IMR-90 (cell line): ENCODE data around the gene UNC5B. TPM values are rescaled to one million over a fixed set of nuclear protein-coding genes. Genes with fewer than 3 reads are reported as not detected.
A peak's percentile ranks its signal among the peaks of the same experiment; 100 is the strongest.

Experiments
- ATAC-seq: fragments of 200-7000 bp; cut with Tn5 transposase; 2 replicates; pipeline ENCODE4 v1.9.1; 2020; ENCODE audit warnings: low read depth, mild to moderate bottlenecking, moderate library complexity
- BruUV-seq: library from RNA; stranded (reverse); fragments of 400-500 nt; replicated peaks from 2 replicates; lab custom pipeline; 2021; lab: Mats Ljungman, UMichigan
- CTCF ChIA-PET: fragments of 300-600 bp; formaldehyde crosslinking; extraction: SDS; loops from one replicate; lab custom pipeline; 2021; ENCODE audit warnings: antibody characterized with exemption; lab: Yijun Ruan, JAX
- POLR2A ChIA-PET: fragments of 300-600 bp; sonication (Branson Sonifier 250); formaldehyde crosslinking; loops from one replicate; lab custom pipeline; 2022; ENCODE audit warnings: antibody characterized with exemption; ENCODE audit not compliant: unreplicated experiment; lab: Charles Lee
- DNase-seq: peaks from one replicate; pipeline ENCODE4 v3.0.0; 2013
- H2AFZ ChIP-seq: replicated peaks from 2 replicates; pipeline ENCODE3; 2013; ENCODE audit warnings: low read length, mild to moderate bottlenecking; ENCODE audit not compliant: poor library complexity
- H2AK5ac ChIP-seq: 2 replicates; pipeline ENCODE4 v1.6.1; 2013; ENCODE audit warnings: low read depth, low read length, inconsistent platforms
- H2AK9ac ChIP-seq: replicated peaks from 2 replicates; pipeline ENCODE3; 2013; ENCODE audit warnings: mild to moderate bottlenecking, low read depth, low read length, moderate library complexity; ENCODE audit not compliant: poor library complexity
- H2BK120ac ChIP-seq: 2 replicates; pipeline ENCODE4 v1.6.1; 2013; ENCODE audit warnings: low read depth, low read length, inconsistent platforms
- H2BK15ac ChIP-seq: 3 replicates; pipeline ENCODE4 v1.6.1; 2013; ENCODE audit warnings: low read depth, low read length, inconsistent platforms
- H2BK20ac ChIP-seq: 2 replicates; pipeline ENCODE4 v1.6.1; 2013; ENCODE audit warnings: low read depth, mild to moderate bottlenecking, inconsistent platforms, low read length, moderate library complexity
- H2BK5ac ChIP-seq: 2 replicates; pipeline ENCODE4 v1.6.1; 2013; ENCODE audit warnings: mild to moderate bottlenecking, low read depth, low read length, inconsistent platforms; ENCODE audit not compliant: poor library complexity, severe bottlenecking
- H3K14ac ChIP-seq: replicated peaks from 2 replicates; pipeline ENCODE4 v1.6.1; 2013; ENCODE audit warnings: low read depth, low read length, inconsistent platforms
- H3K18ac ChIP-seq: 2 replicates; pipeline ENCODE4 v1.6.1; 2013; ENCODE audit warnings: low read depth, low read length, control low read depth
- H3K23ac ChIP-seq: 2 replicates; pipeline ENCODE4 v1.6.1; 2013; ENCODE audit warnings: low read depth, low read length, inconsistent platforms
- H3K27ac ChIP-seq: 2 replicates; pipeline ENCODE4 v1.5.1; 2013; ENCODE audit warnings: mild to moderate bottlenecking, control low read depth, low read length; ENCODE audit not compliant: insufficient read depth
- H3K27me3 ChIP-seq: 2 replicates; pipeline ENCODE4 v1.6.1; 2013; ENCODE audit warnings: low read length; ENCODE audit not compliant: control insufficient read depth, insufficient read depth
- H3K36me3 ChIP-seq: 2 replicates; pipeline ENCODE4 v1.6.1; 2013; ENCODE audit warnings: low read length, mixed read lengths; ENCODE audit not compliant: control insufficient read depth, insufficient read depth
- H3K4ac ChIP-seq: 2 replicates; pipeline ENCODE4 v1.6.1; 2013; ENCODE audit warnings: low read depth, low read length, inconsistent platforms
- H3K4me1 ChIP-seq: 2 replicates; pipeline ENCODE4 v1.6.1; 2013; ENCODE audit warnings: low read length, mixed read lengths; ENCODE audit not compliant: control insufficient read depth, insufficient read depth
- H3K4me2 ChIP-seq: 2 replicates; pipeline ENCODE4 v1.6.1; 2013; ENCODE audit warnings: low read depth, mild to moderate bottlenecking, control low read depth, low read length, moderate library complexity
- H3K4me3 ChIP-seq: 2 replicates; pipeline ENCODE4 v1.5.1; 2013; ENCODE audit warnings: low read depth, mild to moderate bottlenecking, control low read depth, low read length, moderate library complexity; ENCODE audit not compliant: insufficient read depth
- H3K56ac ChIP-seq: 2 replicates; pipeline ENCODE4 v1.6.1; 2013; ENCODE audit warnings: low read length, inconsistent platforms; ENCODE audit not compliant: insufficient read depth; ENCODE audit errors: extremely low read depth
- H3K79me1 ChIP-seq, 2 experiments: 2 replicates each; pipeline ENCODE4 v1.6.1; 2013; ENCODE audit warnings: low read length in 2 of 2, inconsistent platforms in 1 of 2, low read depth in 1 of 2
- H3K9ac ChIP-seq: 2 replicates; pipeline ENCODE4 v1.6.1; 2013; ENCODE audit warnings: low read depth, low read length, control low read depth
- H3K9me1 ChIP-seq: 2 replicates; pipeline ENCODE4 v1.6.1; 2013; ENCODE audit warnings: low read length, inconsistent platforms; ENCODE audit not compliant: insufficient read depth
- H3K9me3 ChIP-seq: 2 replicates; pipeline ENCODE4 v1.6.1; 2013; ENCODE audit warnings: low read length; ENCODE audit not compliant: control insufficient read depth, insufficient read depth
- H4K20me1 ChIP-seq: 2 replicates; pipeline ENCODE4 v1.6.1; 2013; ENCODE audit warnings: low read length, inconsistent platforms; ENCODE audit not compliant: insufficient read depth
- H4K5ac ChIP-seq: 2 replicates; pipeline ENCODE4 v1.6.1; 2013; ENCODE audit warnings: mild to moderate bottlenecking, low read depth, low read length, control low read depth
- H4K8ac ChIP-seq, 2 experiments: 2 replicates each; pipeline ENCODE4 v1.6.1; 2013; ENCODE audit warnings: low read depth in 2 of 2, low read length in 2 of 2, control low read depth in 1 of 2, inconsistent platforms in 1 of 2
- H4K91ac ChIP-seq: 2 replicates; pipeline ENCODE4 v1.6.1; 2013; ENCODE audit warnings: low read depth, low read length, inconsistent platforms; ENCODE audit not compliant: insufficient read depth
- BHLHE40 ChIP-seq: fragments of 150-350 bp; IDR thresholded peaks from 2 replicates; pipeline ENCODE4 v1.6.1; 2016; ENCODE audit warnings: mild to moderate bottlenecking, low read depth, low read length
- CEBPB ChIP-seq: IDR thresholded peaks from 2 replicates; pipeline ENCODE4 v1.6.1; 2012; ENCODE audit warnings: low read depth, low read length, improper control_type of control experiment
- CHD1 ChIP-seq: IDR thresholded peaks from 2 replicates; pipeline ENCODE4 v1.6.1; 2012; ENCODE audit warnings: low read depth, low read length, improper control_type of control experiment
- FOS ChIP-seq: fragments of 150-350 bp; IDR thresholded peaks from 2 replicates; pipeline ENCODE4 v1.6.1; 2016; ENCODE audit warnings: low read depth, low read length
- MXI1 ChIP-seq: IDR thresholded peaks from 2 replicates; pipeline ENCODE4 v1.6.1; 2012; ENCODE audit warnings: low read depth, mild to moderate bottlenecking, low read length, moderate library complexity, borderline replicate concordance
- NFE2L2 ChIP-seq: fragments of 150-350 bp; IDR thresholded peaks from 2 replicates; pipeline ENCODE4 v1.6.1; 2016; ENCODE audit warnings: low read depth, mild to moderate bottlenecking, low read length
- RAD21 ChIP-seq: IDR thresholded peaks from 2 replicates; pipeline ENCODE4 v1.6.1; 2012; ENCODE audit warnings: low read length, improper control_type of control experiment
- RCOR1 ChIP-seq: IDR thresholded peaks from 2 replicates; pipeline ENCODE4 v1.6.1; 2012; ENCODE audit warnings: mild to moderate bottlenecking, low read length, improper control_type of control experiment; ENCODE audit not compliant: insufficient replicate concordance
- SMC3 ChIP-seq: fragments of 150-350 bp; IDR thresholded peaks from 2 replicates; pipeline ENCODE4 v1.6.1; 2016; ENCODE audit warnings: low read depth, mild to moderate bottlenecking, antibody characterized with exemption, low read length, moderate library complexity
- WGBS, 2 experiments: methylation state at CpG; one replicate each; pipeline versions ENCODE4 v1.1.5 to v1.1.7; 2013; ENCODE audit warnings: missing lambda C conversion rate in 2 of 2; ENCODE audit not compliant: insufficient read length in 1 of 2; ENCODE audit errors: extremely low coverage in 2 of 2; 5-methylcytosine and 5-hydroxymethylcytosine counted together
- dilution Hi-C: fragments of 300-500 bp; cut with HindIII; formaldehyde crosslinking; loops from one replicate; pipeline ENCODE4 v1.14.3; 2018; ENCODE audit warnings: low sequenced_read_pairs; ENCODE audit not compliant: unreplicated experiment
- in situ Hi-C: fragments of 300-500 bp; cut with MboI; formaldehyde crosslinking; loops from 3 replicates; pipeline ENCODE4 v1.14.3; 2019; ENCODE audit warnings: low sequenced_read_pairs, inconsistent platforms, mixed read lengths
- intact Hi-C: fragments of 100-400 bp; cut with micrococcal nuclease; formaldehyde crosslinking; loops from 2 replicates; pipeline ENCODE4 v1.10.0; 2022
- polyA plus RNA-seq, 3 experiments: library from polyadenylated mRNA; depleted of rRNA; stranded (reverse); fragments of >200 nt; gene quantifications; 2 replicates each; pipeline ENCODE4 v1.2.3, GENCODE V29; 2012; ENCODE audit warnings: low replicate concordance in 1 of 3
- total RNA-seq: library from RNA; depleted of rRNA; stranded (reverse); fragments of >200 nt; gene quantifications from 2 replicates; pipeline ENCODE4 v1.2.3, GENCODE V29; 2012
- TF ChIP-seq, protein P1 (sequence below): conservative IDR thresholded peaks from 2 replicates; pipeline ENCODE4 v1.5.1; 2012; ENCODE audit warnings: mild to moderate bottlenecking, low read depth, low read length, improper control_type of control experiment
- TF ChIP-seq, protein P2 (sequence below): fragments of 150-350 bp; IDR thresholded peaks from 2 replicates; pipeline ENCODE4 v1.6.1; 2017; ENCODE audit warnings: mild to moderate bottlenecking, antibody characterized with exemption, low read length, low read depth
- TF ChIP-seq, protein P3 (sequence below): fragments of 150-350 bp; IDR thresholded peaks from 2 replicates; pipeline ENCODE4 v1.6.1; 2016; ENCODE audit warnings: low read depth, mild to moderate bottlenecking, low read length, moderate library complexity, borderline replicate concordance

UNC5B gene
- total and polyA plus RNA-seq, 2 of the 4 experiments (the other 2 are of a cell fraction), result 1.6 to 4.2 TPM

DNA sequence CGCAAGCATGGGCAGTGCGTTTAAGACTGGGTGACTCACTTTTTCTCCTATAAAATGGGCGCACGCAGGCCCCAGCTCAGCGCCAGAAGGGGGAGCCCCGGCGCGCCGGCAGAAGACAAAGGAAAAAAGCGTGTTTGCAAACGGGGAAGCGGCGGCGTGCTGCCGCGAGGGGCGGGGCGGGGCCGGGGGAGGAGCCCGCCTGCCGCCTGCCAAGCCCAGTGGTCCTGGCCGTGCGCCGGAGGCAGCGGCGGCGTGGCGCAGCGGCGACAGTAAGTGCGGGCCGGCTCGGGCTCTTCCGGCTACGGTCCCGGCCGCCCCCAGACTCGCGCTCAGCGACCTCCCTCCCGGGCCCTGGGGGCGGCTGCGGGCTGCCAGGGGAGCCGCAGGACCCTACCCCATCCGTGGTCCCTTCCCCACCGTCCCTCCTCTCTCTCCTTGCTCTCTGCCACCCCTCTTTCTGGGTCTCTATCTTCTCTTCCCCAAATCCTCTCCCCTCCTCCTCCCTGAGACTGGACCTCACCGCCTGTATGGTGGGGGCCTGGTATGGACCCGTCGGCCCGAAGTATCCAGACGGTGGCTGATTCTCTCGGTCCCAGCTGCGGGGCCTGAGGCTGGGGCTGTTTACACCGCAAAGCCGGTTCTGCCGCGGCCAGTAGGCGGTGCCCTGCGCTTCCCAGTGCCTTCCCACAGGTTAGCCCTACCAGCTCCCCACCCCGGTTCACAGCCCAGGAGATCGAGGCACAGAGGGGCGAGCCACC is 106.9 kb downstream of the UNC5B start, which contains the start of gene SLC29A3:
SLC29A3 (plus strand) TSS at position 218 of the 758 bp plus-strand sequence; CDS start at position 269, 51 bp downstream.
- dilution Hi-C loops, result no loop called here
- WGBS, 2 experiments, result 1% methylated on average over 26 of the region's 62 CpGs; no CpG with 5 or more reads in 1 of the 2 experiments
- Histone ChIP-seq H2BK120ac (peak within 1 kb of the TSS; percentile 52; the same call in 1 of the 2 replicates), H3K9me1 (no peaks in the 10 kb centered on the region; the same call in 1 of the 2 replicates), H2AFZ (peak within 1 kb of the TSS; percentile 97), H3K9me3 (no peaks in the 10 kb centered on the region), H2BK5ac (no peak within 1 kb of the TSS), H3K56ac (no peak within 1 kb of the TSS), H4K8ac (peak within 1 kb of the TSS in 1 of 2 experiments; percentile 76; a peak in 1 of 4 replicates), H3K4me3 (peak within 1 kb of the TSS; percentile 68), H4K91ac (no peak within 1 kb of the TSS; the same call in 1 of the 2 replicates), H3K23ac (no peak within 1 kb of the TSS), H3K9ac (peak within 1 kb of the TSS; percentile 78), H2AK5ac (peak within 1 kb of the TSS; percentile 56; the same call in 1 of the 2 replicates), H3K4me1 (no peaks in the 10 kb centered on the region; the same call in 1 of the 2 replicates), H2BK20ac (no peak within 1 kb of the TSS), H3K27ac (peak within 1 kb of the TSS; percentile 13; the same call in 1 of the 2 replicates), H3K18ac (no peak within 1 kb of the TSS), H4K20me1 (no peaks in the 10 kb centered on the region), H3K4me2 (peak within 1 kb of the TSS; percentile 77), H3K36me3 (peaks cover 3% of the 10 kb centered on the region; the same call in 1 of the 2 replicates), H4K5ac (peak within 1 kb of the TSS; percentile 6; the same call in 1 of the 2 replicates), H3K27me3 (peaks cover 2% of the 10 kb centered on the region; the same call in 1 of the 2 replicates), H3K4ac (peak within 1 kb of the TSS; percentile 47; the same call in 1 of the 2 replicates), H3K14ac (peak within 1 kb of the TSS; percentile 76; the same call in 1 of the 2 replicates), H2AK9ac (peak within 1 kb of the TSS; percentile 88), H3K79me1 (no peaks in the 10 kb centered on the region), H2BK15ac (no peak within 1 kb of the TSS)
- intact Hi-C loops, result loop anchor here (1.0 to 10.0 kb wide), 5 partner anchors 58 to 726 kb away; no protein-coding TSS in a partner anchor
- ChIA-PET CTCF (interaction anchor here (0.6 to 2.1 kb wide), 9 partner anchors 12 to 397 kb away, joined by 3 to 11 read pairs (median 3); no protein-coding TSS in a partner anchor), POLR2A (interaction anchor here (0.6 kb wide), 3 partner anchors 50 to 255 kb away, joined by 8 to 15 read pairs (median 12); no protein-coding TSS in a partner anchor)
- DNase-seq (peak; percentile 70), ATAC-seq (peak; percentile 92)
- in situ Hi-C loops, result loop anchor here (10.0 kb wide), 2 partner anchors 286 to 496 kb away; no protein-coding TSS in a partner anchor
- no TSS peak for BruUV-seq
- no peak for TF ChIP-seq NFE2L2
- TF ChIP-seq RAD21, result peak; percentile 64
- no peak for TF ChIP-seq FOS
- peak; percentile 88 for TF ChIP-seq MXI1
- TF ChIP-seq, protein P1, sequence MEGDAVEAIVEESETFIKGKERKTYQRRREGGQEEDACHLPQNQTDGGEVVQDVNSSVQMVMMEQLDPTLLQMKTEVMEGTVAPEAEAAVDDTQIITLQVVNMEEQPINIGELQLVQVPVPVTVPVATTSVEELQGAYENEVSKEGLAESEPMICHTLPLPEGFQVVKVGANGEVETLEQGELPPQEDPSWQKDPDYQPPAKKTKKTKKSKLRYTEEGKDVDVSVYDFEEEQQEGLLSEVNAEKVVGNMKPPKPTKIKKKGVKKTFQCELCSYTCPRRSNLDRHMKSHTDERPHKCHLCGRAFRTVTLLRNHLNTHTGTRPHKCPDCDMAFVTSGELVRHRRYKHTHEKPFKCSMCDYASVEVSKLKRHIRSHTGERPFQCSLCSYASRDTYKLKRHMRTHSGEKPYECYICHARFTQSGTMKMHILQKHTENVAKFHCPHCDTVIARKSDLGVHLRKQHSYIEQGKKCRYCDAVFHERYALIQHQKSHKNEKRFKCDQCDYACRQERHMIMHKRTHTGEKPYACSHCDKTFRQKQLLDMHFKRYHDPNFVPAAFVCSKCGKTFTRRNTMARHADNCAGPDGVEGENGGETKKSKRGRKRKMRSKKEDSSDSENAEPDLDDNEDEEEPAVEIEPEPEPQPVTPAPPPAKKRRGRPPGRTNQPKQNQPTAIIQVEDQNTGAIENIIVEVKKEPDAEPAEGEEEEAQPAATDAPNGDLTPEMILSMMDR, result peak; percentile 69
- TF ChIP-seq CEBPB, result no peak
- no peak for TF ChIP-seq CHD1
- TF ChIP-seq, protein P2, sequence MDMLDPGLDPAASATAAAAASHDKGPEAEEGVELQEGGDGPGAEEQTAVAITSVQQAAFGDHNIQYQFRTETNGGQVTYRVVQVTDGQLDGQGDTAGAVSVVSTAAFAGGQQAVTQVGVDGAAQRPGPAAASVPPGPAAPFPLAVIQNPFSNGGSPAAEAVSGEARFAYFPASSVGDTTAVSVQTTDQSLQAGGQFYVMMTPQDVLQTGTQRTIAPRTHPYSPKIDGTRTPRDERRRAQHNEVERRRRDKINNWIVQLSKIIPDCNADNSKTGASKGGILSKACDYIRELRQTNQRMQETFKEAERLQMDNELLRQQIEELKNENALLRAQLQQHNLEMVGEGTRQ, result no peak
- peak; percentile 97 for TF ChIP-seq RCOR1
- no peak for TF ChIP-seq BHLHE40
- TF ChIP-seq, protein P3, sequence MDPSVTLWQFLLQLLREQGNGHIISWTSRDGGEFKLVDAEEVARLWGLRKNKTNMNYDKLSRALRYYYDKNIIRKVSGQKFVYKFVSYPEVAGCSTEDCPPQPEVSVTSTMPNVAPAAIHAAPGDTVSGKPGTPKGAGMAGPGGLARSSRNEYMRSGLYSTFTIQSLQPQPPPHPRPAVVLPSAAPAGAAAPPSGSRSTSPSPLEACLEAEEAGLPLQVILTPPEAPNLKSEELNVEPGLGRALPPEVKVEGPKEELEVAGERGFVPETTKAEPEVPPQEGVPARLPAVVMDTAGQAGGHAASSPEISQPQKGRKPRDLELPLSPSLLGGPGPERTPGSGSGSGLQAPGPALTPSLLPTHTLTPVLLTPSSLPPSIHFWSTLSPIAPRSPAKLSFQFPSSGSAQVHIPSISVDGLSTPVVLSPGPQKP, result no peak
- peak; percentile 55 for TF ChIP-seq SMC3
